Mammary epithelial cell (primary cell): Measurements from ENCODE around the gene CASP8.

ENCODE experiments used
- CTCF ChIP-seq, 2 donors: IDR thresholded peaks in 1 of 2; conservative IDR thresholded peaks in 1 of 2; 2 replicates each; pipeline ENCODE4 v1.5.1; 2011 to 2012; ENCODE audit warnings: inconsistent platforms in 2 of 2, low read length in 2 of 2, mild to moderate bottlenecking in 2 of 2, control low read depth in 1 of 2, low read depth in 1 of 2; ENCODE audit not compliant: insufficient read depth in 1 of 2; ENCODE audit errors: extremely low read depth in 1 of 2
- EZH2 ChIP-seq: IDR thresholded peaks from 2 replicates; pipeline ENCODE4 v1.6.1; 2012; ENCODE audit warnings: low read length, inconsistent platforms, borderline replicate concordance

DNA sequence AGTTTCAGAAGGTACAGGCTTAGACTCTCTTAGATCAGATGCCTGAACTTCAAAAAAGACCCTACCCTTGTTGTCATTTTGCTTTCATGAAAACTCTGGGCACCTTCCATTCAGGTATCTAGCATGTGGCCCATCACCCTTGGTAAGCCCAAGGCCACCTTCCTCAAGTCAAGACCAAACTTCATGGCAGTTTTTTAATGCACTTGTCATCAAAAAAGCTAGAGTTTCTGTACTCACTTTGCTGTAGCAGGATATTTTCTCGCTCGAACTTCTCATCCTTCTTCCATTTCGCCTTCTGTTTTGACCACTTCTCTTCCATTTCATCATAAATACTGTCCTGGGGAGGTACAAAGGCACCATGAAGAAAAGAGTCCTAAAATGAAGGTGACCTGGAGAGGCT is 48.6 kb downstream of the CASP8 start:
- TF ChIP-seq CTCF (conservative IDR thresholded peaks at IDR 0.05 in 1 of 2, IDR thresholded peaks at IDR 0.05 in 1 of 2; ENCODE audit: extremely low read depth in 1 of 2, insufficient read depth in 1 of 2, low read depth in 1 of 2, low read length in 2 of 2), result no peak
- no peak for TF ChIP-seq EZH2
